IMR-90 (cell line): ENCODE results near the gene DMP1. TPM values are rescaled to one million over a fixed set of nuclear protein-coding genes. Genes with fewer than 3 reads are reported as not detected.

ENCODE experiments used
- ATAC-seq: fragments of 200-7000 bp; cut with Tn5 transposase; 2 replicates; pipeline ENCODE4 v1.9.1; 2020; ENCODE audit warnings: low read depth, mild to moderate bottlenecking, moderate library complexity
- BruUV-seq: library from RNA; stranded (reverse); fragments of 400-500 nt; replicated peaks from 2 replicates; lab custom pipeline; 2021; lab: Mats Ljungman, UMichigan
- CTCF ChIA-PET: fragments of 300-600 bp; formaldehyde crosslinking; extraction: SDS; loops from one replicate; lab custom pipeline; 2021; ENCODE audit warnings: antibody characterized with exemption; lab: Yijun Ruan, JAX
- POLR2A ChIA-PET: fragments of 300-600 bp; sonication (Branson Sonifier 250); formaldehyde crosslinking; loops from one replicate; lab custom pipeline; 2022; ENCODE audit warnings: antibody characterized with exemption; ENCODE audit not compliant: unreplicated experiment; lab: Charles Lee
- DNase-seq: peaks from one replicate; pipeline ENCODE4 v3.0.0; 2013
- H2AFZ ChIP-seq: replicated peaks from 2 replicates; pipeline ENCODE3; 2013; ENCODE audit warnings: low read length, mild to moderate bottlenecking; ENCODE audit not compliant: poor library complexity
- H2AK5ac ChIP-seq: 2 replicates; pipeline ENCODE4 v1.6.1; 2013; ENCODE audit warnings: low read depth, low read length, inconsistent platforms
- H2AK9ac ChIP-seq: replicated peaks from 2 replicates; pipeline ENCODE3; 2013; ENCODE audit warnings: mild to moderate bottlenecking, low read depth, low read length, moderate library complexity; ENCODE audit not compliant: poor library complexity
- H2BK120ac ChIP-seq: 2 replicates; pipeline ENCODE4 v1.6.1; 2013; ENCODE audit warnings: low read depth, low read length, inconsistent platforms
- H2BK15ac ChIP-seq: 3 replicates; pipeline ENCODE4 v1.6.1; 2013; ENCODE audit warnings: low read depth, low read length, inconsistent platforms
- H2BK20ac ChIP-seq: 2 replicates; pipeline ENCODE4 v1.6.1; 2013; ENCODE audit warnings: low read depth, mild to moderate bottlenecking, inconsistent platforms, low read length, moderate library complexity
- H2BK5ac ChIP-seq: 2 replicates; pipeline ENCODE4 v1.6.1; 2013; ENCODE audit warnings: mild to moderate bottlenecking, low read depth, low read length, inconsistent platforms; ENCODE audit not compliant: poor library complexity, severe bottlenecking
- H3K14ac ChIP-seq: replicated peaks from 2 replicates; pipeline ENCODE4 v1.6.1; 2013; ENCODE audit warnings: low read depth, low read length, inconsistent platforms
- H3K18ac ChIP-seq: 2 replicates; pipeline ENCODE4 v1.6.1; 2013; ENCODE audit warnings: low read depth, low read length, control low read depth
- H3K23ac ChIP-seq: 2 replicates; pipeline ENCODE4 v1.6.1; 2013; ENCODE audit warnings: low read depth, low read length, inconsistent platforms
- H3K27ac ChIP-seq: 2 replicates; pipeline ENCODE4 v1.5.1; 2013; ENCODE audit warnings: mild to moderate bottlenecking, control low read depth, low read length; ENCODE audit not compliant: insufficient read depth
- H3K27me3 ChIP-seq: 2 replicates; pipeline ENCODE4 v1.6.1; 2013; ENCODE audit warnings: low read length; ENCODE audit not compliant: control insufficient read depth, insufficient read depth
- H3K36me3 ChIP-seq: 2 replicates; pipeline ENCODE4 v1.6.1; 2013; ENCODE audit warnings: low read length, mixed read lengths; ENCODE audit not compliant: control insufficient read depth, insufficient read depth
- H3K4ac ChIP-seq: 2 replicates; pipeline ENCODE4 v1.6.1; 2013; ENCODE audit warnings: low read depth, low read length, inconsistent platforms
- H3K4me1 ChIP-seq: 2 replicates; pipeline ENCODE4 v1.6.1; 2013; ENCODE audit warnings: low read length, mixed read lengths; ENCODE audit not compliant: control insufficient read depth, insufficient read depth
- H3K4me2 ChIP-seq: 2 replicates; pipeline ENCODE4 v1.6.1; 2013; ENCODE audit warnings: low read depth, mild to moderate bottlenecking, control low read depth, low read length, moderate library complexity
- H3K4me3 ChIP-seq: 2 replicates; pipeline ENCODE4 v1.5.1; 2013; ENCODE audit warnings: low read depth, mild to moderate bottlenecking, control low read depth, low read length, moderate library complexity; ENCODE audit not compliant: insufficient read depth
- H3K56ac ChIP-seq: 2 replicates; pipeline ENCODE4 v1.6.1; 2013; ENCODE audit warnings: low read length, inconsistent platforms; ENCODE audit not compliant: insufficient read depth; ENCODE audit errors: extremely low read depth
- H3K79me1 ChIP-seq, 2 experiments: 2 replicates each; pipeline ENCODE4 v1.6.1; 2013; ENCODE audit warnings: low read length in 2 of 2, inconsistent platforms in 1 of 2, low read depth in 1 of 2
- H3K9ac ChIP-seq: 2 replicates; pipeline ENCODE4 v1.6.1; 2013; ENCODE audit warnings: low read depth, low read length, control low read depth
- H3K9me1 ChIP-seq: 2 replicates; pipeline ENCODE4 v1.6.1; 2013; ENCODE audit warnings: low read length, inconsistent platforms; ENCODE audit not compliant: insufficient read depth
- H3K9me3 ChIP-seq: 2 replicates; pipeline ENCODE4 v1.6.1; 2013; ENCODE audit warnings: low read length; ENCODE audit not compliant: control insufficient read depth, insufficient read depth
- H4K20me1 ChIP-seq: 2 replicates; pipeline ENCODE4 v1.6.1; 2013; ENCODE audit warnings: low read length, inconsistent platforms; ENCODE audit not compliant: insufficient read depth
- H4K5ac ChIP-seq: 2 replicates; pipeline ENCODE4 v1.6.1; 2013; ENCODE audit warnings: mild to moderate bottlenecking, low read depth, low read length, control low read depth
- H4K8ac ChIP-seq, 2 experiments: 2 replicates each; pipeline ENCODE4 v1.6.1; 2013; ENCODE audit warnings: low read depth in 2 of 2, low read length in 2 of 2, control low read depth in 1 of 2, inconsistent platforms in 1 of 2
- H4K91ac ChIP-seq: 2 replicates; pipeline ENCODE4 v1.6.1; 2013; ENCODE audit warnings: low read depth, low read length, inconsistent platforms; ENCODE audit not compliant: insufficient read depth
- CEBPB ChIP-seq: IDR thresholded peaks from 2 replicates; pipeline ENCODE4 v1.6.1; 2012; ENCODE audit warnings: low read depth, low read length, improper control_type of control experiment
- MAFK ChIP-seq: IDR thresholded peaks from 2 replicates; pipeline ENCODE4 v1.6.1; 2012; ENCODE audit warnings: low read depth, low read length, improper control_type of control experiment
- POLR2A ChIP-seq: IDR thresholded peaks from 2 replicates; pipeline ENCODE4 v1.6.1; 2012; ENCODE audit warnings: mild to moderate bottlenecking, low read depth, low read length
- RAD21 ChIP-seq: IDR thresholded peaks from 2 replicates; pipeline ENCODE4 v1.6.1; 2012; ENCODE audit warnings: low read length, improper control_type of control experiment
- WGBS, 2 experiments: methylation state at CpG; one replicate each; pipeline versions ENCODE4 v1.1.5 to v1.1.7; 2013; ENCODE audit warnings: missing lambda C conversion rate in 2 of 2; ENCODE audit not compliant: insufficient read length in 1 of 2; ENCODE audit errors: extremely low coverage in 2 of 2; 5-methylcytosine and 5-hydroxymethylcytosine counted together
- dilution Hi-C: fragments of 300-500 bp; cut with HindIII; formaldehyde crosslinking; loops from one replicate; pipeline ENCODE4 v1.14.3; 2018; ENCODE audit warnings: low sequenced_read_pairs; ENCODE audit not compliant: unreplicated experiment
- in situ Hi-C: fragments of 300-500 bp; cut with MboI; formaldehyde crosslinking; loops from 3 replicates; pipeline ENCODE4 v1.14.3; 2019; ENCODE audit warnings: low sequenced_read_pairs, inconsistent platforms, mixed read lengths
- intact Hi-C: fragments of 100-400 bp; cut with micrococcal nuclease; formaldehyde crosslinking; loops from 2 replicates; pipeline ENCODE4 v1.10.0; 2022
- polyA plus RNA-seq, 3 experiments: library from polyadenylated mRNA; depleted of rRNA; stranded (reverse); fragments of >200 nt; gene quantifications; 2 replicates each; pipeline ENCODE4 v1.2.3, GENCODE V29; 2012; ENCODE audit warnings: low replicate concordance in 1 of 3
- total RNA-seq: library from RNA; depleted of rRNA; stranded (reverse); fragments of >200 nt; gene quantifications from 2 replicates; pipeline ENCODE4 v1.2.3, GENCODE V29; 2012
- TF ChIP-seq, protein P1 (sequence below): fragments of 150-350 bp; IDR thresholded peaks from 2 replicates; pipeline ENCODE4 v1.6.1; 2017; ENCODE audit warnings: mild to moderate bottlenecking, antibody characterized with exemption, low read length, low read depth

DMP1 gene
- total and polyA plus RNA-seq, 2 of the 4 experiments (the other 2 are of a cell fraction), result not detected

DNA sequence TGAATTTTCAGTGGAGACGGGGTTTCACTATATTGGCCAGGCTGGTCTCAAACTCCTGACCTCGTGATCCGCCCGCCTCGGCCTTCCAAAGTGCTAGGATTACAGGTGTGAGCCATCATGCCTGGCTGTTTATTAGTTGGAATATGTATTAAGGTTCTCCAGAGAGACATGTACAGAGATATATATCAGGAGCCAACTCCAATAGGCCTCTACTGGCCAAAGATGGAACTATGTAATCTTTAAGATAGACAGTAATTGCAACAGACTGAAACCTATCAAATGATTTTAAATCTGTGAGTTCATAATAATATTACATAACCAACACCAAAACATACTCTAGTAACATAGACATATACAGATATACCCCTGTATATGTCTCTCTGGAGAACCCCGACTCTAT, 5.8 kb upstream of the DMP1 start:
- ATAC-seq, result no peak
- intact Hi-C loops, result no loop called here

More for the DNA sequence above, 5.8 kb upstream of the DMP1 start:
- Histone ChIP-seq H2BK15ac (no peak overlapping the region), H3K4ac (no peak overlapping the region), H2BK20ac (no peak overlapping the region), H3K9ac (no peak overlapping the region), H3K9me3 (no peaks in the 10 kb centered on the region), H3K9me1 (no peaks in the 10 kb centered on the region), H3K4me1 (no peaks in the 10 kb centered on the region), H3K4me2 (no peak overlapping the region), H3K23ac (no peak overlapping the region), H4K91ac (no peak overlapping the region), H4K5ac (no peak overlapping the region), H3K56ac (no peak overlapping the region), H4K20me1 (no peaks in the 10 kb centered on the region), H3K4me3 (no peak overlapping the region), H2AK5ac (no peak overlapping the region), H3K27ac (no peak overlapping the region), H2AFZ (no peak overlapping the region), H4K8ac (no peak overlapping the region), H3K18ac (no peak overlapping the region), H3K27me3 (no peaks in the 10 kb centered on the region; the same call in 1 of the 2 replicates), H2AK9ac (no peak overlapping the region), H3K36me3 (no peaks in the 10 kb centered on the region), H2BK5ac (no peak overlapping the region), H3K14ac (no peak overlapping the region), H2BK120ac (no peak overlapping the region), H3K79me1 (no peaks in the 10 kb centered on the region)
- ChIA-PET CTCF (no interaction called here), POLR2A (no interaction called here)
- DNase-seq, result no peak
- TF ChIP-seq, protein P1, sequence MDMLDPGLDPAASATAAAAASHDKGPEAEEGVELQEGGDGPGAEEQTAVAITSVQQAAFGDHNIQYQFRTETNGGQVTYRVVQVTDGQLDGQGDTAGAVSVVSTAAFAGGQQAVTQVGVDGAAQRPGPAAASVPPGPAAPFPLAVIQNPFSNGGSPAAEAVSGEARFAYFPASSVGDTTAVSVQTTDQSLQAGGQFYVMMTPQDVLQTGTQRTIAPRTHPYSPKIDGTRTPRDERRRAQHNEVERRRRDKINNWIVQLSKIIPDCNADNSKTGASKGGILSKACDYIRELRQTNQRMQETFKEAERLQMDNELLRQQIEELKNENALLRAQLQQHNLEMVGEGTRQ, result no peak
- no peak for TF ChIP-seq RAD21
- no peak for TF ChIP-seq CEBPB
- TF ChIP-seq POLR2A, result no peak
- TF ChIP-seq MAFK, result no peak
- WGBS, 2 experiments, result no CpG with 5 or more reads among the region's 6 CpGs
- dilution Hi-C loops, result no loop called here
- no TSS peak for BruUV-seq
- in situ Hi-C loops, result no loop called here
